Nephron (organoid): ENCODE results near the gene PDS5B.
"Not testable (repeated sequence)": the region's sequence is repeated elsewhere in the genome, so short reads cannot be mapped to it uniquely, and the experiment has no call there.

Source experiments
- H3K27ac Mint-ChIP-seq, 3 experiments: 2 replicates each; pipeline ENCODE4 v1.8.0; 2020; ENCODE audit warnings: mixed read lengths in 3 of 3, mild to moderate bottlenecking in 2 of 3, moderate library complexity in 1 of 3
- H3K27me3 Mint-ChIP-seq: 2 replicates; pipeline ENCODE4 v1.8.0; 2021; ENCODE audit warnings: low read depth, mild to moderate bottlenecking, moderate library complexity, mixed read lengths
- H3K36me3 Mint-ChIP-seq: 2 replicates; pipeline ENCODE4 v1.8.0; 2020; ENCODE audit warnings: low read depth, mixed read lengths
- H3K4me1 Mint-ChIP-seq: 2 replicates; pipeline ENCODE4 v1.8.0; 2020; ENCODE audit warnings: mixed read lengths
- H3K4me3 Mint-ChIP-seq, 3 experiments: 2 replicates each; pipeline ENCODE4 v1.8.0; 2020; ENCODE audit warnings: mild to moderate bottlenecking in 3 of 3, mixed read lengths in 3 of 3, moderate library complexity in 2 of 3
- H3K9me3 Mint-ChIP-seq: 2 replicates; pipeline ENCODE4 v1.8.0; 2020; ENCODE audit warnings: mixed read lengths
- CTCF ChIP-seq, 3 experiments: fragments of 200-600 bp; sonication (generic); IDR thresholded peaks; one replicate each; pipeline ENCODE4 v1.5.0; 2021; ENCODE audit warnings: antibody characterized with exemption in 3 of 3; ENCODE audit not compliant: unreplicated experiment in 3 of 3

The PDS5B gene

GRCh38 chr13:32545083-32545482 is 41.2 kb upstream of the PDS5B start:
- Mint-ChIP-seq H3K9me3 (no peaks in the 10 kb centered on the region), H3K4me3 (no peak overlapping the region), H3K27ac (no peak overlapping the region), H3K27me3 (peaks cover 5% of the 10 kb centered on the region), H3K4me1 (no peaks in the 10 kb centered on the region), H3K36me3 (no peaks in the 10 kb centered on the region)
- TF ChIP-seq CTCF (IDR thresholded peaks at IDR 0.05; ENCODE audit: unreplicated experiment in 3 of 3) = no peak

GRCh38 chr13:32548837-32549236 is 37.4 kb upstream of the PDS5B start:
- H3K9me3 Mint-ChIP-seq = no peaks in the 10 kb centered on the region
- H3K36me3 Mint-ChIP-seq = no peaks in the 10 kb centered on the region
- TF ChIP-seq CTCF (IDR thresholded peaks at IDR 0.05; ENCODE audit: unreplicated experiment in 3 of 3) = no peak
- no peak overlapping the region for H3K27ac Mint-ChIP-seq
- no peaks in the 10 kb centered on the region for H3K4me1 Mint-ChIP-seq
- H3K27me3 Mint-ChIP-seq = peaks cover 5% of the 10 kb centered on the region
- H3K4me3 Mint-ChIP-seq = no peak overlapping the region

- peaks cover 5% of the 10 kb centered on the region for H3K27me3 Mint-ChIP-seq
- H3K9me3 Mint-ChIP-seq = no peaks in the 10 kb centered on the region
- TF ChIP-seq CTCF (IDR thresholded peaks at IDR 0.05; ENCODE audit: unreplicated experiment in 3 of 3) = no peak
- no peak overlapping the region for H3K4me3 Mint-ChIP-seq
- no peak overlapping the region for H3K27ac Mint-ChIP-seq
- no peaks in the 10 kb centered on the region for H3K4me1 Mint-ChIP-seq
- no peaks in the 10 kb centered on the region for H3K36me3 Mint-ChIP-seq
These were observed 36.5 kb upstream of the PDS5B start for GRCh38 chr13:32549788-32550187.

GRCh38 chr13:32553720-32554119 is 32.5 kb upstream of the PDS5B start:
- no peaks in the 10 kb centered on the region for H3K27me3 Mint-ChIP-seq
- no peaks in the 10 kb centered on the region for H3K4me1 Mint-ChIP-seq
- no peak overlapping the region for H3K4me3 Mint-ChIP-seq
- TF ChIP-seq CTCF (IDR thresholded peaks at IDR 0.05; ENCODE audit: unreplicated experiment in 3 of 3) = no peak
- H3K9me3 Mint-ChIP-seq = no peaks in the 10 kb centered on the region
- H3K36me3 Mint-ChIP-seq = no peaks in the 10 kb centered on the region
- no peak overlapping the region for H3K27ac Mint-ChIP-seq

- Mint-ChIP-seq H3K9me3 (peaks cover 2% of the 10 kb centered on the region), H3K36me3 (no peaks in the 10 kb centered on the region), H3K4me3 (no peak overlapping the region), H3K27ac (no peak overlapping the region), H3K27me3 (peaks cover 3% of the 10 kb centered on the region), H3K4me1 (no peaks in the 10 kb centered on the region)
- TF ChIP-seq CTCF (IDR thresholded peaks at IDR 0.05; ENCODE audit: unreplicated experiment in 3 of 3) = no peak
These were observed 30.6 kb upstream of the PDS5B start for GRCh38 chr13:32555613-32556012.

GRCh38 chr13:32560842-32561241 is 25.4 kb upstream of the PDS5B start:
- not testable (repeated sequence) for H3K36me3 Mint-ChIP-seq, H3K4me1 Mint-ChIP-seq, H3K27ac Mint-ChIP-seq, H3K4me3 Mint-ChIP-seq, H3K27me3 Mint-ChIP-seq
- H3K9me3 Mint-ChIP-seq = peaks cover 12% of the 10 kb centered on the region

GRCh38 chr13:32575687-32576086 is 10.6 kb upstream of the PDS5B start:
- H3K4me3 Mint-ChIP-seq, H3K4me1 Mint-ChIP-seq, H3K27me3 Mint-ChIP-seq, H3K27ac Mint-ChIP-seq, H3K36me3 Mint-ChIP-seq: not testable (repeated sequence)
- peaks cover 15% of the 10 kb centered on the region for H3K9me3 Mint-ChIP-seq
